ENCODE measurements around the gene C14orf132. TPM values are rescaled to one million over a fixed set of nuclear protein-coding genes. Genes with fewer than 3 reads are reported as not detected.

C14orf132 gene
- polyA plus RNA-seq, 2 donors = 4.2 to 5.9 TPM

- WGBS, 2 donors = 75 to 86% methylated on average over 4 of the region's 4 CpGs
- Histone ChIP-seq H3K9me3 (ENCODE audit: control insufficient read depth in 2 of 2, insufficient read depth in 1 of 2, low read depth in 1 of 2, low read length in 1 of 2) (no peaks in the 10 kb centered on the region), H3K27me3 (ENCODE audit: control insufficient read depth in 1 of 2, insufficient read depth in 2 of 2, low read length in 2 of 2) (no peaks in the 10 kb centered on the region)
Observed at GRCh38 chr14:96120941-96121340, 81.8 kb downstream of the C14orf132 start.

GRCh38 chr14:96121660-96122395 is 82.7 kb downstream of the C14orf132 start:
- WGBS, 2 donors = 84 to 86% methylated on average over 4 of the region's 4 CpGs
- H3K4me1 ChIP-seq (ENCODE audit: control insufficient read depth in 2 of 2, insufficient read depth in 2 of 2, low read length in 1 of 2) = peaks cover 0 to 3% of the 10 kb centered on the region in 2 donors
- H3K27ac ChIP-seq (ENCODE audit: low read depth in 2 of 2, low read length in 1 of 2) = no peak overlapping the region
- H3K36me3 ChIP-seq (ENCODE audit: control insufficient read depth in 2 of 2, insufficient read depth in 2 of 2, low read length in 1 of 2) = no peaks in the 10 kb centered on the region
- H3K27me3 ChIP-seq (ENCODE audit: control insufficient read depth in 1 of 2, insufficient read depth in 2 of 2, low read length in 2 of 2) = no peaks in the 10 kb centered on the region
- no peak overlapping the region for H3K4me3 ChIP-seq (ENCODE audit: low read depth in 1 of 2, low read length in 2 of 2)
- no peaks in the 10 kb centered on the region for H3K9me3 ChIP-seq (ENCODE audit: control insufficient read depth in 2 of 2, insufficient read depth in 1 of 2, low read depth in 1 of 2, low read length in 1 of 2)

More at GRCh38 chr14:96120941-96121340, 81.8 kb downstream of the C14orf132 start:
- Histone ChIP-seq H3K4me1 (ENCODE audit: control insufficient read depth in 2 of 2, insufficient read depth in 2 of 2, low read length in 1 of 2) (peaks cover 0 to 3% of the 10 kb centered on the region in 2 donors), H3K4me3 (ENCODE audit: low read depth in 1 of 2, low read length in 2 of 2) (no peak overlapping the region), H3K36me3 (ENCODE audit: control insufficient read depth in 2 of 2, insufficient read depth in 2 of 2, low read length in 1 of 2) (no peaks in the 10 kb centered on the region), H3K27ac (ENCODE audit: low read depth in 2 of 2, low read length in 1 of 2) (no peak overlapping the region)

- WGBS, 2 donors = 58 to 66% methylated on average over 6 of the region's 6 CpGs
- no peaks in the 10 kb centered on the region for H3K27me3 ChIP-seq (ENCODE audit: control insufficient read depth in 1 of 2, insufficient read depth in 2 of 2, low read length in 2 of 2)
- no peaks in the 10 kb centered on the region for H3K4me1 ChIP-seq (ENCODE audit: control insufficient read depth in 2 of 2, insufficient read depth in 2 of 2, low read length in 1 of 2)
- H3K9me3 ChIP-seq (ENCODE audit: control insufficient read depth in 2 of 2, insufficient read depth in 1 of 2, low read depth in 1 of 2, low read length in 1 of 2) = no peaks in the 10 kb centered on the region
- H3K36me3 ChIP-seq (ENCODE audit: control insufficient read depth in 2 of 2, insufficient read depth in 2 of 2, low read length in 1 of 2) = no peaks in the 10 kb centered on the region
- H3K4me3 ChIP-seq (ENCODE audit: low read depth in 1 of 2, low read length in 2 of 2) = no peak overlapping the region
- no peak overlapping the region for H3K27ac ChIP-seq (ENCODE audit: low read depth in 2 of 2, low read length in 1 of 2)
Observed at GRCh38 chr14:96122496-96122895, 83.3 kb downstream of the C14orf132 start.

GRCh38 chr14:96125536-96125935 is 86.4 kb downstream of the C14orf132 start:
- Histone ChIP-seq H3K36me3 (ENCODE audit: control insufficient read depth in 2 of 2, insufficient read depth in 2 of 2, low read length in 1 of 2) (no peaks in the 10 kb centered on the region), H3K9me3 (ENCODE audit: control insufficient read depth in 2 of 2, insufficient read depth in 1 of 2, low read depth in 1 of 2, low read length in 1 of 2) (no peaks in the 10 kb centered on the region), H3K27ac (ENCODE audit: low read depth in 2 of 2, low read length in 1 of 2) (no peak overlapping the region), H3K4me1 (ENCODE audit: control insufficient read depth in 2 of 2, insufficient read depth in 2 of 2, low read length in 1 of 2) (no peaks in the 10 kb centered on the region), H3K4me3 (ENCODE audit: low read depth in 1 of 2, low read length in 2 of 2) (no peak overlapping the region), H3K27me3 (ENCODE audit: control insufficient read depth in 1 of 2, insufficient read depth in 2 of 2, low read length in 2 of 2) (no peaks in the 10 kb centered on the region)
- 17 to 19% methylated on average over 3 of the region's 3 CpGs for WGBS, 2 donors

GRCh38 chr14:96126339-96126782 is 87.2 kb downstream of the C14orf132 start:
- Histone ChIP-seq H3K4me1 (ENCODE audit: control insufficient read depth in 2 of 2, insufficient read depth in 2 of 2, low read length in 1 of 2) (no peaks in the 10 kb centered on the region), H3K27ac (ENCODE audit: low read depth in 2 of 2, low read length in 1 of 2) (no peak overlapping the region), H3K9me3 (ENCODE audit: control insufficient read depth in 2 of 2, insufficient read depth in 1 of 2, low read depth in 1 of 2, low read length in 1 of 2) (no peaks in the 10 kb centered on the region), H3K27me3 (ENCODE audit: control insufficient read depth in 1 of 2, insufficient read depth in 2 of 2, low read length in 2 of 2) (no peaks in the 10 kb centered on the region), H3K36me3 (ENCODE audit: control insufficient read depth in 2 of 2, insufficient read depth in 2 of 2, low read length in 1 of 2) (no peaks in the 10 kb centered on the region), H3K4me3 (ENCODE audit: low read depth in 1 of 2, low read length in 2 of 2) (no peak overlapping the region)
- WGBS, 2 donors = 60 to 62% methylated on average over 7 of the region's 7 CpGs

GRCh38 chr14:96126783-96127271 is 87.7 kb downstream of the C14orf132 start:
- Histone ChIP-seq H3K4me1 (ENCODE audit: control insufficient read depth in 2 of 2, insufficient read depth in 2 of 2, low read length in 1 of 2) (no peaks in the 10 kb centered on the region), H3K4me3 (ENCODE audit: low read depth in 1 of 2, low read length in 2 of 2) (no peak overlapping the region), H3K27ac (ENCODE audit: low read depth in 2 of 2, low read length in 1 of 2) (no peak overlapping the region), H3K27me3 (ENCODE audit: control insufficient read depth in 1 of 2, insufficient read depth in 2 of 2, low read length in 2 of 2) (no peaks in the 10 kb centered on the region), H3K9me3 (ENCODE audit: control insufficient read depth in 2 of 2, insufficient read depth in 1 of 2, low read depth in 1 of 2, low read length in 1 of 2) (no peaks in the 10 kb centered on the region), H3K36me3 (ENCODE audit: control insufficient read depth in 2 of 2, insufficient read depth in 2 of 2, low read length in 1 of 2) (no peaks in the 10 kb centered on the region)
- 77 to 79% methylated on average over 5 of the region's 5 CpGs for WGBS, 2 donors

- WGBS, 2 donors = 94 to 96% methylated on average over 7 of the region's 7 CpGs
- H3K36me3 ChIP-seq (ENCODE audit: control insufficient read depth in 2 of 2, insufficient read depth in 2 of 2, low read length in 1 of 2) = no peaks in the 10 kb centered on the region
- H3K9me3 ChIP-seq (ENCODE audit: control insufficient read depth in 2 of 2, insufficient read depth in 1 of 2, low read depth in 1 of 2, low read length in 1 of 2) = no peaks in the 10 kb centered on the region
- H3K4me1 ChIP-seq (ENCODE audit: control insufficient read depth in 2 of 2, insufficient read depth in 2 of 2, low read length in 1 of 2) = no peaks in the 10 kb centered on the region
- H3K27ac ChIP-seq (ENCODE audit: low read depth in 2 of 2, low read length in 1 of 2) = no peak overlapping the region
- no peak overlapping the region for H3K4me3 ChIP-seq (ENCODE audit: low read depth in 1 of 2, low read length in 2 of 2)
- H3K27me3 ChIP-seq (ENCODE audit: control insufficient read depth in 1 of 2, insufficient read depth in 2 of 2, low read length in 2 of 2) = no peaks in the 10 kb centered on the region
Observed at GRCh38 chr14:96129128-96129736, 90.1 kb downstream of the C14orf132 start.

- 88 to 93% methylated on average over 6 of the region's 6 CpGs for WGBS, 2 donors
- H3K9me3 ChIP-seq (ENCODE audit: control insufficient read depth in 2 of 2, insufficient read depth in 1 of 2, low read depth in 1 of 2, low read length in 1 of 2) = no peaks in the 10 kb centered on the region
- no peaks in the 10 kb centered on the region for H3K36me3 ChIP-seq (ENCODE audit: control insufficient read depth in 2 of 2, insufficient read depth in 2 of 2, low read length in 1 of 2)
- H3K27me3 ChIP-seq (ENCODE audit: control insufficient read depth in 1 of 2, insufficient read depth in 2 of 2, low read length in 2 of 2) = no peaks in the 10 kb centered on the region
- no peak overlapping the region for H3K4me3 ChIP-seq (ENCODE audit: low read depth in 1 of 2, low read length in 2 of 2)
- no peak overlapping the region for H3K27ac ChIP-seq (ENCODE audit: low read depth in 2 of 2, low read length in 1 of 2)
- no peaks in the 10 kb centered on the region for H3K4me1 ChIP-seq (ENCODE audit: control insufficient read depth in 2 of 2, insufficient read depth in 2 of 2, low read length in 1 of 2)
Observed at GRCh38 chr14:96130391-96130790, 91.2 kb downstream of the C14orf132 start.

- H3K36me3 ChIP-seq (ENCODE audit: control insufficient read depth in 2 of 2, insufficient read depth in 2 of 2, low read length in 1 of 2) = no peaks in the 10 kb centered on the region
- no peaks in the 10 kb centered on the region for H3K4me1 ChIP-seq (ENCODE audit: control insufficient read depth in 2 of 2, insufficient read depth in 2 of 2, low read length in 1 of 2)
- no peak overlapping the region for H3K4me3 ChIP-seq (ENCODE audit: low read depth in 1 of 2, low read length in 2 of 2)
- no peaks in the 10 kb centered on the region for H3K27me3 ChIP-seq (ENCODE audit: control insufficient read depth in 1 of 2, insufficient read depth in 2 of 2, low read length in 2 of 2)
- no peaks in the 10 kb centered on the region for H3K9me3 ChIP-seq (ENCODE audit: control insufficient read depth in 2 of 2, insufficient read depth in 1 of 2, low read depth in 1 of 2, low read length in 1 of 2)
- no peak overlapping the region for H3K27ac ChIP-seq (ENCODE audit: low read depth in 2 of 2, low read length in 1 of 2)
- WGBS, 2 donors = 55 to 65% methylated on average over 2 of the region's 2 CpGs
Observed at GRCh38 chr14:96130854-96131253, 91.7 kb downstream of the C14orf132 start.
